ENCODE results near the gene DUSP10. TPM values are rescaled to one million over a fixed set of nuclear protein-coding genes. Genes with fewer than 3 reads are reported as not detected.

DUSP10 gene
- total and polyA plus RNA-seq, 3 donors from 2014 or later: 12.3 to 17.4 (median 14.6) TPM

DNA sequence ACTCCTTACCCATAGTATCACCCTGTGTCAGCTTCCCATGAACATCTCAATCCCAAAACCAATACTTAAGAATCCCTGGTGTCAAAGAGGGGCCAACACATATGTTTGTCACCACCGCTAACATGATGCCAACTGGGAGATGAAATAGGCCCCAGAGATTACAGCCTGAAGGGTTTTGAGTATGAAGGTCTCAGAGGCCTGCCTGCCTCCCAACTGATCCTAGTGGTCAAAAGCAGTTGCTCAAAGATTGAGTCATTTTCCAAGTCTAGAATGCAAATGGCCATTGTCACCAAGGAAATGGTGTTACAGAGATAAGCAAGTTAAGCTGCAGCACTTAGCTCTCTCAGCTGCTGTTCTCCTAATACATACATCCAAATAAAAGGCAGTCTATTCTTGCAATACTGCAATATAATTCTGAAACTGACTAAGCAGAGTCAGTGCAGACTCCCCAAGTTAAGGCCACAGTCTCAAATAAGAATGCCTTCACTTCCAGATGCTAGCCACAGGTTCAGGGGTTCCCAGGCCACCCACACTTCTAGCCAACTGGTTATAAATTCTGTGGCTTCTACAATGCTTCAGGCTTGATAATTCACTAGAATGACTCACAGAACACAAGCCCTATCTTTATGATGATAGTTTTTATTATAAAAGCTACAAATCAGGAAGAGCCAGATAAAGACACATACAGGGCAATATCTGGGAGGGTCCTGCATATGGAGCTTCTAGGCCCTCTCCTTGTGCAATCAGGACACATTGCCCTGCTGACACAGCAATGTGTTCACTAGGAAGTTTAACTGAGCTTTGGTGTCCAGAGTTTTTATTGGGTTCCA, 18.7 kb downstream of the DUSP10 start:
- Histone ChIP-seq H3K27me3 (no peaks in the 10 kb centered on the region), H3K4me1 (no peaks in the 10 kb centered on the region), H3K9me3 (no peaks in the 10 kb centered on the region), H3K27ac (peak overlapping the region in 1 of 2 donors; percentile 39), H3K4me3 (no peak overlapping the region), H3K36me3 (ENCODE audit: low read depth, missing control alignments) (no peaks in the 10 kb centered on the region)
- no peak for TF ChIP-seq POLR2A (IDR thresholded peaks at IDR 0.05)
- TF ChIP-seq, protein P1, sequence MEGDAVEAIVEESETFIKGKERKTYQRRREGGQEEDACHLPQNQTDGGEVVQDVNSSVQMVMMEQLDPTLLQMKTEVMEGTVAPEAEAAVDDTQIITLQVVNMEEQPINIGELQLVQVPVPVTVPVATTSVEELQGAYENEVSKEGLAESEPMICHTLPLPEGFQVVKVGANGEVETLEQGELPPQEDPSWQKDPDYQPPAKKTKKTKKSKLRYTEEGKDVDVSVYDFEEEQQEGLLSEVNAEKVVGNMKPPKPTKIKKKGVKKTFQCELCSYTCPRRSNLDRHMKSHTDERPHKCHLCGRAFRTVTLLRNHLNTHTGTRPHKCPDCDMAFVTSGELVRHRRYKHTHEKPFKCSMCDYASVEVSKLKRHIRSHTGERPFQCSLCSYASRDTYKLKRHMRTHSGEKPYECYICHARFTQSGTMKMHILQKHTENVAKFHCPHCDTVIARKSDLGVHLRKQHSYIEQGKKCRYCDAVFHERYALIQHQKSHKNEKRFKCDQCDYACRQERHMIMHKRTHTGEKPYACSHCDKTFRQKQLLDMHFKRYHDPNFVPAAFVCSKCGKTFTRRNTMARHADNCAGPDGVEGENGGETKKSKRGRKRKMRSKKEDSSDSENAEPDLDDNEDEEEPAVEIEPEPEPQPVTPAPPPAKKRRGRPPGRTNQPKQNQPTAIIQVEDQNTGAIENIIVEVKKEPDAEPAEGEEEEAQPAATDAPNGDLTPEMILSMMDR (IDR thresholded peaks at IDR 0.05): no peak
- DNase-seq: no peak
- 95 to 100% methylated on average over 1 of the region's 1 CpG for WGBS, 2 donors
- intact Hi-C loops (cut with DNase I; ENCODE audit: low total_unique reads): no loop called here

DNA sequence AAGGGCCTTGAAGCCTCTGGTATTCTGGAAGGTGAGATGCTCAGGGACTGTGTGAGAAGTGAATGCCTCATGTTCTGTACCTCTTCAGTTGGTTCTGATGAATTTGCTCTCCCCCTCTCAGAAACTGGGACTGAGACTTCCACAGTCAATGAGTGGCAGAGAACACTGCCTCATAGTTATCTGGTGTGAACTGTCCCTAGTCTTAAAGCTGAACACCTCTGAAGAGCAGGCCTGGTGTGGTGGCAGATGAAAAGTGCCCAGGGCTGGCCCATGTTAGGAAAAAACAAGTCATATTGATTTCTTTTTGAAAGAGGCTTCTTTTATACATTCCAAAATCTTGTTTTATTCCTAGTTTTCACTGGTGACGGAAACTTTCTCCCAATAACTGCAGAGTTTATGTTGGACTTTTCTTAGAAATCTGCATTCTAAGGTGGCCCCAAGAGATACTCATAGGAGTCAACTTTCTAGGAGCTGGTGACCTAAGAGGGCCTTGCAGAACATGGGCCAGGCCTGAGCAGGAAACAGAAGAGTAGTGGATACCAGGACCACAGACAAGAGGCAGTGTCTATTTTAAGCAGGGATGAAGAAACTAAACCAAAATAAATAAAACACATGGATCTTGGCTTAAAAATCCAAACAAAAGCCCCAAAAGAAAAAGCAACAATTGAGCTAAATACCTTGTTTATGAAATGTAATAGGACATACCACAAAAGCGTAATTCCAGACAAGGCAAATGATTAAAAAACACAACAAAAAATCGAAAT, 19.5 kb downstream of the DUSP10 start:
- 77 to 85% methylated on average over 3 of the region's 3 CpGs for WGBS, 2 donors
- intact Hi-C loops (cut with DNase I; ENCODE audit: low total_unique reads): no loop called here

DNA sequence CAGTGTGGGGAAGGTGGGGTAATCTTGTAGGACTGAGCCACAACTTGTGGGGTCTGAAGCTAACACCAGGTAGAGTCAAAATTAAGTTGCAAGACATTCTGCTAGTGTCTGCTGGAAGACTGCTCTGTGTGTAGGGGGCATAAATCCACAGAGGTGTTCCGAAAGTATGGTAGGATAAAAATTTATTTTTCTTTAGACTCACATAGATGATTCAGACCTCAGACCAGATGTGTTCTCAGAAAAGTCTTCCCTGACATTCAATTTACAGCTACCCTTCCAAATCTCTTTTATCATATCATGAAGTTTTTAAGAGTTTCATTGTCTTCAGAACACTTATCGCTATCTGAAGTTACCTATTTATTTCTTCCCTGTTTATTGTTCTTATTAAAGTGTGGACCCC, 21.3 kb downstream of the DUSP10 start:
- intact Hi-C loops (cut with DNase I; ENCODE audit: low total_unique reads): no loop called here
- Histone ChIP-seq H3K4me3 (no peak overlapping the region), H3K27me3 (no peaks in the 10 kb centered on the region), H3K4me1 (no peaks in the 10 kb centered on the region), H3K27ac (no peak overlapping the region), H3K36me3 (ENCODE audit: low read depth, missing control alignments) (no peaks in the 10 kb centered on the region), H3K9me3 (no peaks in the 10 kb centered on the region)
- TF ChIP-seq POLR2A (IDR thresholded peaks at IDR 0.05): no peak
- TF ChIP-seq, protein P1 (IDR thresholded peaks at IDR 0.05): no peak
- DNase-seq: no peak
- 92 to 95% methylated on average over 2 of the region's 2 CpGs for WGBS, 2 donors

More for the DNA sequence above, 19.5 kb downstream of the DUSP10 start:
- Histone ChIP-seq H3K4me3 (no peak overlapping the region), H3K27me3 (no peaks in the 10 kb centered on the region), H3K9me3 (no peaks in the 10 kb centered on the region), H3K4me1 (no peaks in the 10 kb centered on the region), H3K27ac (peak overlapping the region in 1 of 2 donors; percentile 39), H3K36me3 (ENCODE audit: low read depth, missing control alignments) (no peaks in the 10 kb centered on the region)
- DNase-seq: no peak
- no peak for TF ChIP-seq POLR2A (IDR thresholded peaks at IDR 0.05)
- TF ChIP-seq, protein P1 (IDR thresholded peaks at IDR 0.05): no peak

DNA sequence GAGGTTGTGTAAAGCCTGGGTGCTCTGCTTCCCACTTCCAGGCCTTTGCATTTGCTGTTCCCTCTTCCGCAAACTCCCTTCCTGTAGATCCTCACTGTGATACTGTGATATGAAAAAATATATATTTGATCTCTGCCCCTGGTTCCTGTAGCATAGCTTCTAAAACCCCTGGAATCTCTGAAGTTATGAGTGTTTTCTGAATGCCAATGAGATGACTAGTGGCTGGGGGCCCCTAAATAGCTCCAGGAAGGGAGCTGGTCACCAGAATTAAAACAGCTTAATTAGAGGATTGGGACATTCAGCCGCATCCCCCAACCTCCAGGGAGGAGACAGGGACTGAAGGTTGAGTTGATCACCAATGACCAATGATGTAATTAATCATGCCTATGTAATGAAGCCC, 21.9 kb downstream of the DUSP10 start:
- no peak overlapping the region for H3K4me3 ChIP-seq
- H3K4me1 ChIP-seq: no peaks in the 10 kb centered on the region
- 86 to 92% methylated on average over 2 of the region's 2 CpGs for whole genome bisulfite sequencing, 2 donors
- no peak for DNase-seq
- intact Hi-C loops (cut with DNase I; ENCODE audit: low total_unique reads): no loop called here
- H3K27me3 ChIP-seq: no peaks in the 10 kb centered on the region
- H3K27ac ChIP-seq: no peak overlapping the region
- H3K36me3 ChIP-seq (ENCODE audit: low read depth, missing control alignments): no peaks in the 10 kb centered on the region
- no peak for TF ChIP-seq POLR2A (IDR thresholded peaks at IDR 0.05)
- TF ChIP-seq, protein P1 (IDR thresholded peaks at IDR 0.05): no peak
- no peaks in the 10 kb centered on the region for H3K9me3 ChIP-seq
